Activated naive CD8-positive, alpha-beta T cell treated with anti-CD3 and anti-CD28 coated beads for 36 hours (primary cell): ENCODE measurements around the gene SLC9A9. TPM values are rescaled to one million over a fixed set of nuclear protein-coding genes. Genes with fewer than 3 reads are reported as not detected.
A peak's percentile ranks its signal among the peaks of the same experiment; 100 is the strongest.

Experiments used
- DNase-seq: peaks from one replicate; pipeline ENCODE4 v3.0.0; 2021
- H3K27ac Mint-ChIP-seq: one replicate; pipeline ENCODE4 v1.8.0; 2022; ENCODE audit warnings: mild to moderate bottlenecking, moderate library complexity, mixed read lengths
- H3K27me3 Mint-ChIP-seq: one replicate; pipeline ENCODE4 v1.8.0; 2022; ENCODE audit warnings: mild to moderate bottlenecking, mixed read lengths
- H3K36me3 Mint-ChIP-seq: one replicate; pipeline ENCODE4 v1.8.0; 2021; ENCODE audit warnings: mild to moderate bottlenecking, mixed read lengths
- H3K4me1 Mint-ChIP-seq: one replicate; pipeline ENCODE4 v1.8.0; 2021; ENCODE audit warnings: mixed read lengths
- H3K4me3 Mint-ChIP-seq: one replicate; pipeline ENCODE4 v1.8.0; 2022; ENCODE audit warnings: mild to moderate bottlenecking, moderate library complexity, mixed read lengths
- H3K9me3 Mint-ChIP-seq: one replicate; pipeline ENCODE4 v1.8.0; 2022; ENCODE audit warnings: mixed read lengths
- total RNA-seq, 2 experiments: library from RNA; stranded (reverse); gene quantifications; one replicate each; pipeline ENCODE4 v1.2.3, GENCODE V29; 2021

The SLC9A9 gene
- total RNA-seq, 2 experiments from 2014 or later: 2.1 to 2.3 TPM

- Mint-ChIP-seq H3K4me1 (no peaks in the 10 kb centered on the region), H3K9me3 (peaks cover 20% of the 10 kb centered on the region), H3K4me3 (no peak overlapping the region), H3K27me3 (no peaks in the 10 kb centered on the region), H3K36me3 (peaks cover 14% of the 10 kb centered on the region), H3K27ac (no peak overlapping the region)
- no peak for DNase-seq
These were observed 289.0 kb downstream of the SLC9A9 start for GRCh38 chr3:143559296-143559695.

- Mint-ChIP-seq H3K4me3 (no peak overlapping the region), H3K9me3 (peaks cover 13% of the 10 kb centered on the region), H3K27me3 (no peaks in the 10 kb centered on the region), H3K4me1 (no peaks in the 10 kb centered on the region), H3K36me3 (peaks cover 36% of the 10 kb centered on the region), H3K27ac (no peak overlapping the region)
- DNase-seq: no peak
These were observed 295.4 kb downstream of the SLC9A9 start for GRCh38 chr3:143552851-143553250.

GRCh38 chr3:143551761-143552160 is 296.5 kb downstream of the SLC9A9 start:
- Mint-ChIP-seq H3K27me3 (no peaks in the 10 kb centered on the region), H3K27ac (no peak overlapping the region), H3K4me1 (no peaks in the 10 kb centered on the region), H3K4me3 (no peak overlapping the region), H3K9me3 (peaks cover 7% of the 10 kb centered on the region), H3K36me3 (peaks cover 35% of the 10 kb centered on the region)
- DNase-seq: no peak

- Mint-ChIP-seq H3K27ac (no peak overlapping the region), H3K9me3 (peaks cover 4% of the 10 kb centered on the region), H3K27me3 (no peaks in the 10 kb centered on the region), H3K4me1 (no peaks in the 10 kb centered on the region), H3K36me3 (peaks cover 41% of the 10 kb centered on the region), H3K4me3 (no peak overlapping the region)
- no peak for DNase-seq
These were observed 299.3 kb downstream of the SLC9A9 start for GRCh38 chr3:143548861-143549497.

GRCh38 chr3:143548393-143548792 is 299.9 kb downstream of the SLC9A9 start:
- Mint-ChIP-seq H3K9me3 (peaks cover 4% of the 10 kb centered on the region), H3K36me3 (peaks cover 41% of the 10 kb centered on the region), H3K27me3 (no peaks in the 10 kb centered on the region), H3K4me3 (no peak overlapping the region), H3K4me1 (no peaks in the 10 kb centered on the region), H3K27ac (no peak overlapping the region)
- DNase-seq: no peak

GRCh38 chr3:143538577-143538981 is 309.7 kb downstream of the SLC9A9 start:
- no peak for DNase-seq
- peaks cover 24% of the 10 kb centered on the region for H3K4me1 Mint-ChIP-seq
- no peaks in the 10 kb centered on the region for H3K9me3 Mint-ChIP-seq
- no peak overlapping the region for H3K27ac Mint-ChIP-seq
- H3K4me3 Mint-ChIP-seq: no peak overlapping the region
- H3K27me3 Mint-ChIP-seq: no peaks in the 10 kb centered on the region
- no peaks in the 10 kb centered on the region for H3K36me3 Mint-ChIP-seq

- no peak overlapping the region for H3K4me3 Mint-ChIP-seq
- H3K9me3 Mint-ChIP-seq: no peaks in the 10 kb centered on the region
- no peak overlapping the region for H3K27ac Mint-ChIP-seq
- no peak for DNase-seq
- no peaks in the 10 kb centered on the region for H3K27me3 Mint-ChIP-seq
- H3K36me3 Mint-ChIP-seq: no peaks in the 10 kb centered on the region
- peaks cover 24% of the 10 kb centered on the region for H3K4me1 Mint-ChIP-seq
These were observed 310.2 kb downstream of the SLC9A9 start for GRCh38 chr3:143538061-143538460.

GRCh38 chr3:143536817-143537535 is 311.3 kb downstream of the SLC9A9 start:
- Mint-ChIP-seq H3K4me3 (no peak overlapping the region), H3K9me3 (no peaks in the 10 kb centered on the region), H3K4me1 (peaks cover 24% of the 10 kb centered on the region), H3K27me3 (no peaks in the 10 kb centered on the region), H3K27ac (no peak overlapping the region), H3K36me3 (no peaks in the 10 kb centered on the region)
- no peak for DNase-seq

- no peak for DNase-seq
- Mint-ChIP-seq H3K27ac (peak overlapping the region; percentile 9), H3K9me3 (no peaks in the 10 kb centered on the region), H3K36me3 (no peaks in the 10 kb centered on the region), H3K4me1 (peaks cover 24% of the 10 kb centered on the region), H3K4me3 (no peak overlapping the region), H3K27me3 (no peaks in the 10 kb centered on the region)
These were observed 312.1 kb downstream of the SLC9A9 start for GRCh38 chr3:143535994-143536784.

- Mint-ChIP-seq H3K36me3 (peaks cover 3% of the 10 kb centered on the region), H3K4me3 (no peak overlapping the region), H3K9me3 (no peaks in the 10 kb centered on the region), H3K27ac (no peak overlapping the region), H3K27me3 (no peaks in the 10 kb centered on the region), H3K4me1 (peaks cover 33% of the 10 kb centered on the region)
- no peak for DNase-seq
These were observed 314.9 kb downstream of the SLC9A9 start for GRCh38 chr3:143533391-143533790.

- no peak overlapping the region for H3K4me3 Mint-ChIP-seq
- no peak for DNase-seq
- H3K9me3 Mint-ChIP-seq: no peaks in the 10 kb centered on the region
- no peak overlapping the region for H3K27ac Mint-ChIP-seq
- peaks cover 3% of the 10 kb centered on the region for H3K36me3 Mint-ChIP-seq
- H3K4me1 Mint-ChIP-seq: peaks cover 31% of the 10 kb centered on the region
- H3K27me3 Mint-ChIP-seq: no peaks in the 10 kb centered on the region
These were observed 316.2 kb downstream of the SLC9A9 start for GRCh38 chr3:143532091-143532490.

- no peaks in the 10 kb centered on the region for H3K27me3 Mint-ChIP-seq
- DNase-seq: no peak
- peaks cover 23% of the 10 kb centered on the region for H3K4me1 Mint-ChIP-seq
- no peak overlapping the region for H3K27ac Mint-ChIP-seq
- H3K36me3 Mint-ChIP-seq: peaks cover 3% of the 10 kb centered on the region
- H3K9me3 Mint-ChIP-seq: no peaks in the 10 kb centered on the region
- H3K4me3 Mint-ChIP-seq: no peak overlapping the region
These were observed 317.2 kb downstream of the SLC9A9 start for GRCh38 chr3:143531101-143531500.

- no peak overlapping the region for H3K27ac Mint-ChIP-seq
- H3K9me3 Mint-ChIP-seq: no peaks in the 10 kb centered on the region
- no peak for DNase-seq
- H3K4me1 Mint-ChIP-seq: peaks cover 16% of the 10 kb centered on the region
- no peaks in the 10 kb centered on the region for H3K27me3 Mint-ChIP-seq
- H3K4me3 Mint-ChIP-seq: no peak overlapping the region
- peaks cover 3% of the 10 kb centered on the region for H3K36me3 Mint-ChIP-seq
These were observed 318.5 kb downstream of the SLC9A9 start for GRCh38 chr3:143529798-143530197.

GRCh38 chr3:143529018-143529478 is 319.2 kb downstream of the SLC9A9 start:
- H3K27ac Mint-ChIP-seq: peak overlapping the region; percentile 47
- H3K36me3 Mint-ChIP-seq: peaks cover 3% of the 10 kb centered on the region
- no peaks in the 10 kb centered on the region for H3K27me3 Mint-ChIP-seq
- peaks cover 16% of the 10 kb centered on the region for H3K4me1 Mint-ChIP-seq
- no peaks in the 10 kb centered on the region for H3K9me3 Mint-ChIP-seq
- peak; percentile 3 for DNase-seq
- H3K4me3 Mint-ChIP-seq: peak overlapping the region; percentile 11

GRCh38 chr3:143526011-143526545 is 322.2 kb downstream of the SLC9A9 start:
- H3K4me1 Mint-ChIP-seq: peaks cover 16% of the 10 kb centered on the region

More at GRCh38 chr3:143526011-143526545, 322.2 kb downstream of the SLC9A9 start:
- H3K27me3 Mint-ChIP-seq: no peaks in the 10 kb centered on the region
- no peak for DNase-seq
- H3K36me3 Mint-ChIP-seq: peaks cover 3% of the 10 kb centered on the region
- no peak overlapping the region for H3K4me3 Mint-ChIP-seq
- no peaks in the 10 kb centered on the region for H3K9me3 Mint-ChIP-seq
- H3K27ac Mint-ChIP-seq: no peak overlapping the region
